ENCODE results near the gene RAI14. TPM values are rescaled to one million over a fixed set of nuclear protein-coding genes. Genes with fewer than 3 reads are reported as not detected.

The RAI14 gene
- total RNA-seq, 2 donors from 2014 or later: 70.7 to 80.1 TPM

DNA sequence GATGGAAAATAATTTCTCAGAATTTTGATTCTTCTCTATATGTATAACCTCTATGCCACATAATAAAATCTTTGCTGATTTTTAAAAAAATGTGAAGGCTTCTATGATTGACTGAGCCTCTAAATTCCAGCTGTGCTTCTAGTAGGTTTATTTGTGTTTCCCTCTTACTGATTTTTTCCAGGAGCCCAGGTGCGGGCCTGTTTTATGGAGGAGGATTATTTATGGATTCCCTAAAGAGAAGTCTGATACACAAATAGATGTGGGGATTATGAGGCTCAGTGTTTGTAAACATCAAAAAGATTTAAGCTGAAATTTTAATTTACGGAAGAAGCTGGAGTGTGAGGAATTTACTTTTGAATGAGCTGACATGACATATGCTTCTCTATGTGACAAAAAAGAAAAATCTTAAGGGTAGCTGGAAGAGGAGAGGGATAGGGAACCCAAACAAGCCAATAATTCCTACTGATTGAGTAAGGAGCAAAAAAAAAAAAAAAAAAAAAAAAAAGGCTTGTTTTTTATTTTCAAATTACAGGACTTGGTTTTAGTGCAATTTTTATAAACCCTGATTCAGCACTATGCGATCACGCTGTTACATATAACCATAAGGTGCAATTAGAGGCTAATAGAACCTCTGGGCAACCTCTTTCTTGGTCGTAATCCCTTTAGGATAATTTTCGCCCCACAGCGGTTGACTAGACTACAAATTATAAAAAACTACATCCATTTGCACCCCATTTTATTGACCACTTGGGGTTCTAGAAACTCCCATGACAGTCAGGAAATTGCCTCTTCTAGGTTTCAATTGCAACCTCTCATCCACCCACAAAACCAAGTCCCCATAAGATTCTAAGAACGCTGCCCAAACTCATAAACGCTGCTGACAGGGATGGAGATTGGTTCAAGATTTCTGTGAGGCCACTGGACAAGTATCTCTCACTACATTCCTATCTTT, 44.4 kb upstream of the RAI14 start:
- Histone ChIP-seq H3K9me3 (no peaks in the 10 kb centered on the region), H3K27me3 (replicated peaks; ENCODE audit: insufficient read depth) (no peaks in the 10 kb centered on the region), H3K27ac (no peak overlapping the region), H3K36me3 (no peaks in the 10 kb centered on the region), H3K4me3 (no peak overlapping the region), H3K4me1 (ENCODE audit: control insufficient read depth in 1 of 2, low read depth in 2 of 2) (peaks cover 15 to 33% of the 10 kb centered on the region in 2 donors)
- TF ChIP-seq, protein P1, sequence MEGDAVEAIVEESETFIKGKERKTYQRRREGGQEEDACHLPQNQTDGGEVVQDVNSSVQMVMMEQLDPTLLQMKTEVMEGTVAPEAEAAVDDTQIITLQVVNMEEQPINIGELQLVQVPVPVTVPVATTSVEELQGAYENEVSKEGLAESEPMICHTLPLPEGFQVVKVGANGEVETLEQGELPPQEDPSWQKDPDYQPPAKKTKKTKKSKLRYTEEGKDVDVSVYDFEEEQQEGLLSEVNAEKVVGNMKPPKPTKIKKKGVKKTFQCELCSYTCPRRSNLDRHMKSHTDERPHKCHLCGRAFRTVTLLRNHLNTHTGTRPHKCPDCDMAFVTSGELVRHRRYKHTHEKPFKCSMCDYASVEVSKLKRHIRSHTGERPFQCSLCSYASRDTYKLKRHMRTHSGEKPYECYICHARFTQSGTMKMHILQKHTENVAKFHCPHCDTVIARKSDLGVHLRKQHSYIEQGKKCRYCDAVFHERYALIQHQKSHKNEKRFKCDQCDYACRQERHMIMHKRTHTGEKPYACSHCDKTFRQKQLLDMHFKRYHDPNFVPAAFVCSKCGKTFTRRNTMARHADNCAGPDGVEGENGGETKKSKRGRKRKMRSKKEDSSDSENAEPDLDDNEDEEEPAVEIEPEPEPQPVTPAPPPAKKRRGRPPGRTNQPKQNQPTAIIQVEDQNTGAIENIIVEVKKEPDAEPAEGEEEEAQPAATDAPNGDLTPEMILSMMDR (IDR thresholded peaks at IDR 0.05): no peak
- DNase-seq (ENCODE audit: low spot score) (no peak), ATAC-seq (ENCODE audit: insufficient number of reproducible peaks, low FRiP score, low read depth) (no peak)

DNA sequence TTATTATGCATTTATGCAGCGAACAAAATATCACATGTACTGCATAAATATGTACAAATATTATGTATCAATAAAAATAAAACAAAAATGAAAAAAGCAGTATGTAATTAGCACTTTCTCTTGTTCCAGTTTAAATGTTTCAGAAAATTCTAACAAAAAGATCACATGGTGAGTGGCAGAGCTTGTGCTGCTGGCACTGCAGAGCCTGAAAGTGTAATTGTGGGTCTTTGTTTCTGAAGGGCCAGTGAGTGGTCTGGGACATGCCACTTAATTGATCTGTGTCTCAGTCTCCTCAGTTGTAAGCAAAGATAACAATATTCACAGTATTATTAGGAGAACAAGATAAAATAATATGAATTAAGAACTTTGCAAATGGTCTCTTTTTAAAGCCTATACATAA, 39.5 kb upstream of the RAI14 start:
- ATAC-seq (ENCODE audit: insufficient number of reproducible peaks, low FRiP score, low read depth): no peak
- H3K36me3 ChIP-seq: no peaks in the 10 kb centered on the region
- no peaks in the 10 kb centered on the region for H3K9me3 ChIP-seq
- H3K4me3 ChIP-seq: no peak overlapping the region
- no peak for DNase-seq (ENCODE audit: low spot score)
- H3K27me3 ChIP-seq (replicated peaks; ENCODE audit: insufficient read depth): no peaks in the 10 kb centered on the region
- no peak overlapping the region for H3K27ac ChIP-seq
- peaks cover 0 to 5% of the 10 kb centered on the region in 2 donors for H3K4me1 ChIP-seq (ENCODE audit: control insufficient read depth in 1 of 2, low read depth in 2 of 2)
- TF ChIP-seq, protein P1 (IDR thresholded peaks at IDR 0.05): no peak

DNA sequence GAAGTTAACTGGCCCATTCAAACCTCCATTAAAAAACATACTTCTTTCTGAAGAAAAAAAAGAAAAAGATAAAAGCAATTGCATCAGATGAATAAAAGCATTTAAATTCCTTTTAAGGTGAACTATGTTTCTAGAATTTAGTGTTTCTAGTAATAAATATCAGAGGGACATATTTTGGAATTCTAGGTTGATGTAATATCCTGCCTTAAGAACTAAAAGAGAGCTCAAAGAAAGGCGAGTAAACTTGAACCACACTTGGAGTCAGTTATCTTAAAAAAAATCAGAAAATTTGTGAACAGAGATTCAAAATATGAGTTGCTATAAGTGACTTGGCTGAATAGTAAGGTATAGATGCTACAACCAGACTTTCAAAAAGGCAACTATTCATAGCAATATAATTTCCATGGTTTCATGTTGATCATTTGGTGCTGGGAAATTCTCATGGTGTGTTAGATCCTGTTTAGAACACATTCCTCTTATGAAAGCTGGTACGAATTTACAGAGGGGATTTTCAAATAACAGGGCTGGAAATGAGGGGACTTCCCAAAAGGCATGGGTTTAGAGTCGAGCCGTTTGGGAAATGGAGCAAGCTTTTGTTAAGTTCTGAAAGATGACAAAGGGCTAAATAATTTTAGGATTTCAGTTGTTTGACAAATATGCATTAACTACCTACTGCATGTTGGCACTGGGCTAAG, 37.6 kb upstream of the RAI14 start:
- ATAC-seq (ENCODE audit: insufficient number of reproducible peaks, low FRiP score, low read depth) (no peak), DNase-seq (ENCODE audit: low spot score) (no peak)
- no peak overlapping the region for H3K27ac ChIP-seq
- no peaks in the 10 kb centered on the region for H3K36me3 ChIP-seq
- no peaks in the 10 kb centered on the region for H3K27me3 ChIP-seq (replicated peaks; ENCODE audit: insufficient read depth)
- no peak overlapping the region for H3K4me3 ChIP-seq
- peaks cover 0 to 14% of the 10 kb centered on the region in 2 donors for H3K4me1 ChIP-seq (ENCODE audit: control insufficient read depth in 1 of 2, low read depth in 2 of 2)
- H3K9me3 ChIP-seq: no peaks in the 10 kb centered on the region
- TF ChIP-seq, protein P1 (IDR thresholded peaks at IDR 0.05): no peak

DNA sequence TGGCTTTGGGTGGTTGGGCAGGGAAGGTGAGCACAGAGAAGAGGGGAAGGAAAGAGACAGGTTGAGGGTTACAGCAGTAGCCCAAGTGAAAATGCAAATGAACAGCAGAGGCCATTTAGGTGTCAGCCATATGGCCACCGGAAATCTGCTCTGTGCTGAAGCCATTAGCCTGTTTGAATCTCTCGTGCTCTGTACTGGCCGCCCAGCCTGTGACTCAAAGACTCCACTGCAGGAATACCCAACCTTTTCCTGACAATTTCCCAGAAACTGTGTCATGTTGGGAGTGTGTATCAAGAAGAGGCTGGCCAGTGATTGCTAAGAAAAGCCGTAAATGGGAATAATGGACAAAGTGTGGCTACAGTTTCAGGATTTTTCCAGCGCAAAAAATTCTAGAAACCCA, 35.9 kb upstream of the RAI14 start:
- H3K4me1 ChIP-seq (ENCODE audit: control insufficient read depth in 1 of 2, low read depth in 2 of 2): peaks cover 0 to 14% of the 10 kb centered on the region in 2 donors
- no peaks in the 10 kb centered on the region for H3K27me3 ChIP-seq (replicated peaks; ENCODE audit: insufficient read depth)
- no peaks in the 10 kb centered on the region for H3K36me3 ChIP-seq
- H3K4me3 ChIP-seq: no peak overlapping the region
- TF ChIP-seq, protein P1 (IDR thresholded peaks at IDR 0.05): no peak
- H3K9me3 ChIP-seq: no peaks in the 10 kb centered on the region
- no peak for ATAC-seq (ENCODE audit: insufficient number of reproducible peaks, low FRiP score, low read depth)
- no peak for DNase-seq (ENCODE audit: low spot score)
- H3K27ac ChIP-seq: no peak overlapping the region
